NCI-H2171 (cell line): ENCODE measurements around the gene PRDM12.

Experiments
- DNase-seq: peaks from one replicate; lab custom pipeline; 2025; lab: John Stamatoyannopoulos, UW

Gene PRDM12

GRCh38 chr9:130689937-130690700 is 25.7 kb downstream of the PRDM12 start:
- no peak for DNase-seq

- DNase-seq: no peak
These were observed 27.9 kb downstream of the PRDM12 start for GRCh38 chr9:130692321-130692720.

DNA sequence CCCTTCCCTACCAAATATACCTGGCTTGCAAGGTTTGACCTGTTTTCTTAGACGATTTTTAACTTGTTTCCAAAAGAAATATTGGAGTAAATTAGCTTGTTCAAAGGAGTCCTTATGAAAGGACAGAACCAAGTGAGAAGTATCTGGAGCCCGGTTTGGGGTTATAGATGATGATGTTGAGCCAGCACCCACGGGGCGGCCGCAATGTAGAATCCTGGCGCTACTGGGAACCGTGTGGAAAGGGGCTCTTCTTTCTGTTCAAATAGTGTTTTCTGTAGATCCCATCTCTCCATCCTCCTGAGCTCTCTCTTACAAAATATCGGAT is 28.7 kb downstream of the PRDM12 start:
- no peak for DNase-seq

DNA sequence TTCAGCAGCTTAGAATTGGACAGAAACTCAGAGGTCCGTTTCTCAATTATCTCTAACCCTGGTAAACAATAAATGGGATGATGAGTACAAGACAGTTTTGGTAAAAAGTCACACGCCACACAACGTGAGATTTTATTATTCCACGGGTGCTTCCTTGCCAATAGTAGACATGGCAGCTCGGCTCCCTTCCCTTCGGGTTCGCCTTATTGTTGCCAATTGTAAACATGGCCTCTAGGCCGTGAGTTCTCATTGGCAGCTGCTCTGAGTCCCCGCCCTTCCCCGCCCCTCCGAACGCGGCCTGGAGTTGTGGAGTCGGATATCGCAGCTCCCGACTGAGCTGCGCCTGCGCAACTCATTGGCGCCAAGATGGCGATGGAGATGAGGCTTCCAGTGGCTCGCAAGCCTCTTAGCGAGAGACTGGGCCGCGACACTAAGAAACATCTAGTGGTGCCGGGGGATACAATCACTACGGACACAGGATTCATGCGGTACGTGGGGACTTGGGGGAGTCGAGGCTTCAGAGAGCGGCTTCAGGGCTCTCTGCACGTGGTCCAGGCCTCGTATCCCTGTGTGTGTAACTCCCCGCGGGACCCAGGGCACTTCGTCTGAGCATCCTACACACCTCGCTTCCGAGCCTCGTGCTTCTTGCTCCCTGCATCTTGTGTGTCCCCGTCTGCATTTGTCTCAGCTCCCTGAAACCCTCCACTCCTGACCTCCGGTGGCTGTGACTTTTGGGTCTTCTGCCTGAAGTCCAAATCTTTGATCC is 29.2 kb downstream of the PRDM12 start, which contains the start of gene EXOSC2:
TSS of gene EXOSC2 (plus strand) at position 355 of the 766 bp plus-strand sequence. CDS start at position 367, 12 bp downstream.
- DNase-seq: peak; percentile 99

GRCh38 chr9:130694205-130694604 is 29.8 kb downstream of the PRDM12 start:
- DNase-seq: no peak

DNA sequence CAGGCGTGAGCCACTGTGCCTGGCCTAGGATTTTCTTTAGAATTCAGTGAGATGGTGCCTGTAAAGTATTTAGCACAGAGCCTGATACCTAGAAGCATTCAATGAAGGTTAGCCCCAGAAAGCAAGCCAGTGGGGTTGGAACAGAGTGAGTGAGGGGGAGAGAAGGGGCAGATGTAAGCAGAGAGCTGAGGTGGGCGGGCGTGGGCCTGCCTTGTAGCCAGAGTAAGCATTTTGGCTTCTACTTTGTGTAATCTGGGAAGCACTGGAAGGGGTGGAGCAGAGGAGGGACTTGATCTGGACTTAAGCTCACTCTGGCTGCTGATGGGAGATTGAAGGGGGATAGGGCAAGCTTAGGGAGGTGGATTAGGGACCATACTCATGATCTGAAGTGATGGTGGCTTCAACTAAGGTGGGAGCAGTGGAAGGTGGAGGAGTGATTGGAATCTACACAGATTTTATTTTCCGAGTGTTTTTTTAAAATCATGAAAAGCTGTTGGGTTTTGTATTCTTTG is 31.8 kb downstream of the PRDM12 start:
- DNase-seq: no peak

GRCh38 chr9:130696996-130697395 is 32.6 kb downstream of the PRDM12 start:
- DNase-seq: no peak

DNA sequence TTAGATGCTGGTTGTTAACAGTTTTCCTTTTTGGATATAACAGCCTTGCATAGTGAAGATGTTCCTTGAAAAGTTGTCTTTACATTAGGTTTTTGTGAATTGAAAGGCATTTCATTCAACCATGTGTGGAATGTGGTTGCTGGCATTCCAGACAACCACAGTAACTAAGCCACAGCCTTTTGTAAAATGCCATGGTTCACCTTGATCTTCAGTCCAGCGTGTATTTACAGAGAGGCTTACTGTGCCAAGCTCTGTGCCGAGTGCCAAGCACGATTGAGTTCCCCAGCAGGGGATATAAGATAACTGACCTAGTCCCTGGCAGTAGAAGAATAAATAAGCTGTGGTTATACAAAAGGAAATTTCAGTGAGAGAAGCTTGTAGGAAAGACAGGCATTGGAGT is 34.1 kb downstream of the PRDM12 start:
- DNase-seq: no peak

GRCh38 chr9:130699047-130699446 is 34.7 kb downstream of the PRDM12 start:
- DNase-seq: no peak

- DNase-seq: peak; percentile 46
These were observed 36.9 kb downstream of the PRDM12 start for GRCh38 chr9:130701059-130702022.

DNA sequence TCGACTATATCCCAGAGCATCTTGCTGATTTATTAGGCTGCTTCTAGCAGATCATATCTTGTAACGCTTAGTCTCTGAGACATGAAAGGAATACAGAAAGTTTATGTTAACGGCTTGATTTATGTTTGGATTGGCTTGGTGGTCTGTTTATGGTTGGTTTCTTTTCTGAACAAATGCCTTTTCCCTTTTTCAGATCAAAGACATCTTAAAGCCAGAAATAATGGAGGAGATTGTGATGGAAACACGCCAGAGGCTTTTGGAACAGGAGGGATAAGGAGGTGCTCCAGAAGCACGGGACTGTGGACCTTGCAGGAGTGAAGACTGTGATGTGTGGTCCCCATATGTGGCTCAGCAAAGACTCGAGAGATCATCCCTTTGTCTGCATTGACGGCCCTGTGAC is 39.1 kb downstream of the PRDM12 start:
- no peak for DNase-seq

DNA sequence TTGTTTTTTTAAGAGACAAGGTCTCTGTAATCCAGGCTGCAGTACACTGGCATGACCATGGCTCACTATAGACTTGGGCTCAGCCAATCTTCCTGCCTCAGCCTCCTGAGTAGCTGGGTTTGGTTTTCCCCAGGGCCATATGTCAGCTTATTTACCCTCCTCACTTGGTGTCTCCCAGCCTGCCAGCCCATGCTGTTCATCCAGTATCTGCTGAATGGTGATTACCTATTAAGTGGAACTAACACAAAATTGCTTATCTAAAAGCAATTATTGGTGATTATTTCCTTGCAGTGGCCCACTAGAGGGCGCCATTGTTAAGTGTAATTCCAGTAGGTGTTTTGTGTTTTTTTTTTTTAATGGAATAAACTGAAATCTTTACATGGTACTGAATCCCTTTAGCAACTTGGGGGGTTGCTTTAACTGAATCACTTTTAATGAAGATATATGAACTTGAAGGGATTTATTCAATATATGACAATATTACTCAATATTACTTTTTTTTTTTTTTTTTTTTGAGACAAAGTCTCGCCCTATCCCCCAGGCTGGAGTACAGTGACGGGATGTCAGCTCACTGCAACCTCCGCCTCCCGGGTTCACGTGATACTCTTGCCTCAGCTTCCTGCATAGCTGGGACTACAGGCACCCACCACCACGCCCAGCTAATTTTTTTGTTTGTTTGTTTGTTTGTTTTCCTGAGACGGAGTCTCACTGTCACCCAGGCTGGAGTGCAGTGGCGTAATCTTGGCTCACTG is 43.0 kb downstream of the PRDM12 start:
- peak; percentile 68 for DNase-seq

DNA sequence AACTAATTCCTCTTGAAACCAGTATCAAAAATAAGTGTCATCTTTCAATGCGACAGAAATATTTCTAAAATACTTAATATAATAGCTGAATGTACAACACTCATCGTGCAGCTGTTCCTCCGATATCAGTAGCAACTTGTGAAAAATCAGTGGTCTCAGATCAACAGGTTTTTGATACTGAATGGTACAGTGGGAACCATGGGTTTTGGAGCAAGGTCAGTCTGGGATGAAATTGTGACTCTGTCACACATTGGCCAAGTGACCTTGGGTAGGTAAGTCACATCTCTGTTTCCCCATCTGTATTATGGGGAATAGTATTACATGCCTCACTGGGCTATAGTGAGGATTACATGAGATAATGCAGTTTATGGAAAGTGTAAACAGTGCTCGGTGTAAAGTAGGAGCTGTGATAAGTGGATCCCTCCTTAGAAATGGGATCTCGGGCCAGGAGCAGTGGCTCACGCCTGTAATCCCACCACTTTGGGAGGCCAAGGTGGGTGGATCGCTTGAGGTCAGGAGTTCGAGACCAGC is 46.5 kb downstream of the PRDM12 start:
- no peak for DNase-seq

DNA sequence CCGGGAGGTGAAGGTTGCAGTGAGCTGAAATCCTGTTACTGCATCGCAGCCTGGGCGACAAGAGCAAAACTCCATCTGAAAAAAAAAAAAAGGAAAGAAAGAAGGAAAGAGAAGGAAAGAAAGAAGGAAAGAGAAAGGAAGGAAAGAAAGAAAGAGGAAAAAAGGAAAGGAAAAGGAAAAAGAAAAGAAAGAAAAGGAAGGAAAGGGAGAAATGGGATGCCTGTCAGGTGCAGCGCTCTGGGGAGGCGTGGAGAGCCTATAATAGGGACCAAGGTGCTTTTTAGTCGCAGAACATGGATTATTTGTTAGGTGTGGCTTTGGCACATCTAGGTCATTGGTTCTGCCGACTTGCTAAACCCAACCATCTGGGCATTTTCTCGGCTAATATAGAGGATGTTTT is 47.1 kb downstream of the PRDM12 start:
- DNase-seq: no peak

GRCh38 chr9:130712564-130713285 is 48.3 kb downstream of the PRDM12 start:
- DNase-seq: peak; percentile 99

DNA sequence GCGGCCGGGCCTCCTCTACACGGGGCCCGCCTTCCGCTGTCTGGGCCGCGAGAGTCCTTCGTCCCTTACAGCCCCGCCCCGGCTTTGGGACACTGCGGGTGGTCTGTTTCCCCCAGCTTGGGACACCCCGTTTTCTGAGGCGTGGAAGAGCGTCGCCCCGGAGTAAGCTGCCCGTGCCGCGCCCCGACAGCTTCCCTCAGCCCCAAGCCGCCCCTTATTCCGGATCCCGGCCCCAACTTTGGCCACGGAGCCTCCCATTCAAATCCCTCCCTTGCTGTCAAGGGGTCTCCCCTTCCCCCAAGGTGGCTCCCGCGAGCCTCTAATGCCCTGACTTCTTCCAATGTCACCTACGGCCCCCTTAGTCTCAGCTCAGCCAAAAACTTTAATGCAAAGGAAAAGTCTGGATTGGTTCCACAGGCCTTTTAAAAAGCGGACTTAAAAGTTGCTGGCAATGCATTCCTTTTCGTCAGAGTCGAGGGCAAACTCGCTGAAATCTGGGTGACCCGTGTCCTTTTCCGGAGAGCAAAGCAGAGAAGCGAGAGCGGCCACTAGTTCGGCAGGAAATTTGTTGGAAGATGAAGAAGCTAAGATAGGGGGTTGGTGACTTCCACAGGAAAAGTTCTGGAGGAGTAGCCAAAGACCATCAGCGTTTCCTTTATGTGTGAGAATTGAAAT is 49.0 kb downstream of the PRDM12 start:
- no peak for DNase-seq

GRCh38 chr9:130714586-130715110 is 50.3 kb downstream of the PRDM12 start:
- no peak for DNase-seq

GRCh38 chr9:130715270-130715669 is 50.9 kb downstream of the PRDM12 start:
- no peak for DNase-seq

DNA sequence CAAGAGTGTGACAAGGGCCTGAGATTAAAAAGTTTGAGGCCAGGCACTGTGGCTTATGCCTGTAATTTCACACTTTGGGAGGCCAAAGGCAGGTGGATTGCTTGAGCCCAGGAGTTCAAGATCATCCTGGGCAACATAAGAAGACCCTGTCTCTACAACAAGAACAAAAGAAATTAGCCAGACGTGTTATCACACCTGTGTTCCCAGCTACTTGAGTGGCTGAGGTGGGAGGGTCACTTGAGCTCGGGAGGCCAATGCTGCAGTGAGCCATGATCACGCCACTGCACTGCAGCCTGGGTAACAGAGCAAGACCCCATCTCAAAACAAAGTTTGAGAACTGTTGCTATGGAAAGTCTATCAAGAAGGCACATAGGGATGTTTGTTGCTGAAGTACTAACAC is 54.2 kb downstream of the PRDM12 start:
- DNase-seq: no peak

GRCh38 chr9:130720762-130721161 is 56.4 kb downstream of the PRDM12 start:
- no peak for DNase-seq
